Motor neuron (in vitro differentiated cells): ENCODE data around the gene MAN1C1. TPM values are rescaled to one million over a fixed set of nuclear protein-coding genes. Genes with fewer than 3 reads are reported as not detected.
A peak's percentile ranks its signal among the peaks of the same experiment; 100 is the strongest.
"Not testable (repeated sequence)": the region's sequence is repeated elsewhere in the genome, so short reads cannot be mapped to it uniquely, and the experiment has no call there.

Source experiments
- ATAC-seq, 8 experiments: fragments of 200-7000 bp; cut with Tn5 transposase; replicated peaks in 6 of 8; 2 replicates each; pipeline ENCODE4 v1.8.0; 2021; ENCODE audit warnings: mild to moderate bottlenecking in 8 of 8, moderate library complexity in 8 of 8
- H3K27ac ChIP-seq, 2 donors: fragments of 250-450 bp; sonication (Bioruptor Pico); 2 replicates each; pipeline ENCODE4 v1.9.0; 2021; ENCODE audit warnings: antibody characterized with exemption in 2 of 2, mild to moderate bottlenecking in 2 of 2, moderate library complexity in 1 of 2
- H3K4me1 ChIP-seq, 2 donors: fragments of 250-450 bp; sonication (Bioruptor Pico); replicated peaks in 1 of 2; 2 replicates each; pipeline ENCODE4 v1.6.1; 2021; ENCODE audit warnings: antibody characterized with exemption in 2 of 2, mild to moderate bottlenecking in 2 of 2, moderate library complexity in 1 of 2
- H3K4me3 ChIP-seq, 5 donors: fragments of 250-450 bp; sonication (Bioruptor Pico); 2 replicates each; pipeline ENCODE4 v1.9.0; 2021; ENCODE audit warnings: antibody characterized with exemption in 5 of 5, mild to moderate bottlenecking in 5 of 5, moderate library complexity in 4 of 5
- WGBS, 10 experiments: fragments of 450-650 bp; shearing (Covaris generic); methylation state at CpG; one replicate each; pipeline ENCODE4 v1.0.0; 2022; 5-methylcytosine and 5-hydroxymethylcytosine counted together
- in situ Hi-C, 9 experiments: fragments of 400-800 bp; cut with MboI; loops; one replicate each; pipeline ENCODE4 v1.15.0; 2021; ENCODE audit warnings: low sequenced_read_pairs in 9 of 9, low pct_unique_long_range_greater_than_20kb in 2 of 9; ENCODE audit not compliant: unreplicated experiment in 9 of 9
- total RNA-seq, 8 experiments: library from RNA; unstranded; fragments of 300-600 nt; gene quantifications; 2 replicates each; pipeline versions ENCODE4 v1.2.3 to v1.2.4, GENCODE V29; 2022

The MAN1C1 gene
- total RNA-seq, 8 experiments from 2014 or later: 1.2 to 67.4 (median 5.7) TPM

DNA sequence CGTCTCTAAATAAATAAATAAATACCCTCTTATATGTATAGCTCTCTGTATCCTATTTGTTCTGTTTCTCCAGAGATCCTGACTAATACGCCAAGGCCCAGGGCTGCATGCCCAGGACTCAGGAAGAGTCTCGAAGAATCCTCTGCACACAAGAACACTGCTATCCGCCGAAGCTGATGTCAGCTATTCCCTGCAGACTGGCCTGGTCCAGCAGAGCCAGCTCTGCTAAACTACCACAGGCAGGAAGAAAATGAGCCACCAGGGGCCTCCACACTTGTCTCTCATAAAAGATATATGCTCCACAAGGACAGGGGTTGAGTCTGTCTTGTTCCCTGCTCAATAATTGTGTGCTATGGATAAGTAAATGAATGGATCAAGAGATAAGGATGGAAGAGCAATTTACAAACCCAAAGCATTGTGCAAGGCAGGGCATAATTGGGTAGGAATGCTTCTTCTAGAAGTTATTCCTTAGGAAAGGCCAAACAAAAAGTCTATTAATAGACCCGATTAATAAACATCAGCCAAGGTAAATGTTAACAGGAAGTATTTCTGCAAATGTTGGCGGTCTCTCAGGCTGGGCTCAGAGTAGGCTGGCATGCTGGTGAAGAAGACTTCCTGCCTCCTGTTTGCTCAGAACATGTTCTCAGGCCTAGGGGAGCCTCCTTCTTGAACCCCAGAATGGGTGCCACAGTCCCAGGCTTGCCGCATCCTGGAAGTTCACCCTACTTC, 26.3 kb upstream of the MAN1C1 start:
- 14 to 100% (median 73%) methylated on average over 1 to 7 of the region's 8 CpGs for WGBS, 10 experiments
- Histone ChIP-seq H3K27ac (peak overlapping the region; percentile 46 to 61), H3K4me3 (no peak overlapping the region), H3K4me1 (peaks cover 3 to 18% of the 10 kb centered on the region in 2 donors)
- in situ Hi-C loops: no loop called here
- ATAC-seq: peak in 5 of 8 experiments; percentile 97 to 99 (median 98)

DNA sequence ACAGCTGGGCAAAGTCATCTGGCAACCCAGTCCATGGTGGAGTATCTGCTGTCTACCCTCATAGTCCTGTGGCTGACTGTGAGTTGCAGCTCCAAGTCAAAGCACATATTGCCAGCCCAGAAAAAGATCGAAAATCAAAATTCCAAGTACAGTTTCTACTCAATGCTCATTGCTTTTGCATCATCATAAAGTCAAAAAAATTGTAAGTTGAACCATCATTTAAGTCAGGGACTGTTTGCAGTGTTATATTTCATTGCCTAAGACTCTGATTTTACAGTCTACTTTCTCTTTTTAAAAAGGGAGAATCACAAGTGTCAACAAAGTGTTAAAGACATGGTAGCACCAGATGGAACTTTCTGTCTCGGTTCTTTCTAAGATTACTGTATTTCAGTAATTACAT, 22.7 kb upstream of the MAN1C1 start:
- in situ Hi-C loops: no loop called here
- WGBS, 10 experiments: 0 to 88% (median 67%) methylated on average over 1 to 2 of the region's 2 CpGs; no CpG with 5 or more reads in 2 of the 10 experiments

DNA sequence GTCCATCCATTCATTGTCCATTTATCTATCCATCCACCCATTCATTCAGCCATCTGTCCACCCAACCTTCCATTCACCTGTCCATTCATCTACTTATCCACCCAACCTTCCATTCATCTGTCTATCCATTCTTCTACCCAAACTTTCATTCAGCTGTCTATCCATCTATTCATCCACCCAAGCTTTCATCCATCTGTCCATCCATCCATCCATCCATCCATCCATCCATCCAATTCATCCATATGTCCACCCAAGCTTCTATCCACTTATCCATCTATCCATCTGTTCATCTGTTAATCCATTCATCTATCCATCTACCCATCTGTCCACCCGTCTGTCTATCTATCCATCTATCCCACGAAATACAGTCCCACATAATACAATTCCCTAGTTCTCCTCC, 21.6 kb upstream of the MAN1C1 start:
- 19 to 88% (median 71%) methylated on average over 1 to 2 of the region's 2 CpGs for WGBS, 10 experiments

More for the DNA sequence above, 22.7 kb upstream of the MAN1C1 start:
- H3K4me3 ChIP-seq: no peak overlapping the region
- peaks cover 3 to 16% of the 10 kb centered on the region in 2 donors for H3K4me1 ChIP-seq
- no peak for ATAC-seq
- H3K27ac ChIP-seq: no peak overlapping the region

DNA sequence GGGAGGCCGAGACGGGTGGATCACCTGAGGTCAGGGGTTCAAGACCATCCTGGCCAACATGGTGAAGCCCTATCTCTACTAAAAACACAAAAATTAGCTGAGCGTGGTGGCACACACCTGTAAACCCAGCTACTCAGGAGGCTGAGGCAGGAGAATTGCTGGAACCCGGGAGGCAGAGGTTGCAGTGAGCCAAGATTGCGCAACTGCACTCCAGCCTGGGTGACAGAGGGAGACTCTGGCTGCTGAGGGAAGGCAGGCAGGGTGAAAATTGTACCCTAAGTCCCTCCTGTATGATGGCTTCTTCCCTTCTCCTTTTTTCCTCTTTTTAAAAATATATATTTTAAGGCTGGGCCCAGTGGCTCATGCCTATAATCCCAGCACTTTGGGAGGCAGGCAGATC, 19.9 kb upstream of the MAN1C1 start:
- H3K4me1 ChIP-seq, H3K27ac ChIP-seq, ATAC-seq, H3K4me3 ChIP-seq, in situ Hi-C loops: not testable (repeated sequence)
- 28 to 100% (median 78%) methylated on average over 1 to 5 of the region's 5 CpGs; no CpG with 5 or more reads in 5 of the 10 experiments for WGBS, 10 experiments

More for the DNA sequence above, 21.6 kb upstream of the MAN1C1 start:
- ATAC-seq: no peak
- Histone ChIP-seq H3K27ac (no peak overlapping the region), H3K4me1 (peaks cover under 1 to 10% of the 10 kb centered on the region in 2 donors), H3K4me3 (no peak overlapping the region)
- in situ Hi-C loops: no loop called here

DNA sequence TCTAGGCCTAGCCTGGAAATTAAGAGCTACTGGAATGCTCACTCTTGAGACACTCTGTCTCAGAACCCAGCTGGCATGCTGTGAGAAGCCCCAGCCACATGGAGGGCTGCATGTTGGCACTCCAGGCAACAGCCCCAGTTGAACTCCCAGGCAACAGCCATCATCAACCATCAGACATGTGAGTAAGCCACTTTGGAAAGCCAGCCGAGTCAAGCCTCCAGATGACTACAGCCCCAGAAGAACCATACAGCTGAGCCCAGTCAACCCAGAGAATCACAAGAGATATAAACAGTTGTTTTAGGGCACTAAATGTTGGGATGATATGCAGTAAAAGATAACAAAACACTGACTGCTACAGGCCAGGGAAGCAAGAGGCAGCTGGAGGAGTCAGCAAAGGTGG, 17.7 kb upstream of the MAN1C1 start:
- Histone ChIP-seq H3K27ac (no peak overlapping the region), H3K4me1 (no peaks in the 10 kb centered on the region), H3K4me3 (no peak overlapping the region)
- no peak for ATAC-seq
- in situ Hi-C loops: no loop called here
- 44 to 88% (median 73%) methylated on average over 1 of the region's 1 CpG; no CpG with 5 or more reads in 6 of the 10 experiments for WGBS, 10 experiments

DNA sequence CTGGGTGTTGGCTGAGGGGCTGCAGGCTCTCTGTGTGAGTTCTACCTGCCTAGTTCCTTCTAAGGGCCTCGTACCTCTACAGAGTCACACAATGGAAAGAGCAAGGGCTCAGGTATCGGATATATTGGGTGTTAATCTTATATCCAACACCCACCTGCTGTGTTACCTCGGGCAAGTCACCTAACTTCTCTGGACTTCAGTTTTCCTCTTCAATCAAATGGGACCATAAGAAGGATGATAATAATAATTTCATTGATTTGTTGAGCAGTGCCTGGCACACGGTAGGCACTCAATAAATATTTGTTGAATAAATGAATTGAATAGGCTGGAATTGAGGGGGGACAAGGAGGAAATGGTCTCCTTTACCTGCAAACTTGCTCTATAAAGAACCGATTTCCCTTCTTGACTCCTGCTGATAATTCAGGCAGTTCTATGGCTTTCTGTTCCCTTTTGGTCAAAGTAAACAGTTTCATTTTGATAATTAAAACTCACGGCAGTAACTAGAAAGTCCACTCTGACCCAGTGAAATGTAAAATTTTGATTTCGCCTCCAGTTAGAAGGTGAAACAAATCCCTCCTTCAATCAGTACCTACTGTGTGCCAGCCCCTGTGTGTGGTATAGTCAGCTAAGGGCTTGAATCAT, 16.5 kb upstream of the MAN1C1 start:
- ATAC-seq: no peak
- WGBS, 10 experiments: 33 to 100% (median 76%) methylated on average over 1 to 7 of the region's 7 CpGs
- Histone ChIP-seq H3K27ac (no peak overlapping the region), H3K4me1 (no peaks in the 10 kb centered on the region), H3K4me3 (no peak overlapping the region)
- in situ Hi-C loops: loop anchor here in 6 of 9 experiments (25.0 kb wide), 2 partner anchors 187 to 212 kb away; partner anchors contain the start of genes MTFR1L (in 2 of the 6) and SELENON (in 2 of the 6)

DNA sequence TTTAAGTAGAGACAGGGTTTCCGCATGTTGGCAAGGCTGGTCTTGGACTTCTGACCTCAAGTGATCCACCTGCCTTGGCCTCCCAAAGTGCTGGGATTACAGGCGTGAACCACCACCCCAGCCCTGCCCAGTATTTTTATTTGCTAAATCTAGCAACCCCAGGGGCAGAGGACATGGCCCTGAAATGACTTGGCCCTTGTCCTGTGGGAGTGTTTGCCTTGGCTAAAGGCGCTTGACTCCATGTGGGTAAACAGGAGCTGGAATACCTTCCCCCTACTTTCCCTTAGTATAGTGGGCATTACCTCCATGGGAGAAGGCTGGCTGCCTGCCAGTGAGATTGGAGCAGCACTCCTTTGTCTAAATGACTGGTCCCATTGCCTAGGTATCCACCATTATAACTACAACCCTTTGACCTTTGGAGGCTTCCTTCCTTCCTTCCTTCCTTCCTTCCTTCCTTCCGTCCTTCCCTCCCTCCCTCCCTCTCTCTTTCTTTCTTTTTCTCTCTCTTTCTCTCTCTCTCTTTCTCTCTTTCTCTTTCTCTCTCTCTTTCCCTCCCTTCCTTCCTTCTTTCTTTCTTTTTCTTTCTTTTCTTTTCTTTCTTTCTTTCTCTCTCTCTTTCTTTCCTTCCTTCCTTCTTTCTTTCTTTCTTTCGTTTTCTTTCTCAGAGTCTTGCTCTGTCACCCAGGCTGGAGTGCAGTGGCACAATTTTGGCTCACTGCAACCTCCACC, 15.5 kb upstream of the MAN1C1 start:
- not testable (repeated sequence) for ATAC-seq, H3K4me1 ChIP-seq, H3K4me3 ChIP-seq, H3K27ac ChIP-seq
- in situ Hi-C loops: loop anchor here in 6 of 9 experiments (25.0 kb wide), 2 partner anchors 186 to 211 kb away; partner anchors contain the start of genes MTFR1L (in 2 of the 6) and SELENON (in 2 of the 6)
- 31 to 96% (median 79%) methylated on average over 1 to 4 of the region's 5 CpGs for WGBS, 10 experiments

DNA sequence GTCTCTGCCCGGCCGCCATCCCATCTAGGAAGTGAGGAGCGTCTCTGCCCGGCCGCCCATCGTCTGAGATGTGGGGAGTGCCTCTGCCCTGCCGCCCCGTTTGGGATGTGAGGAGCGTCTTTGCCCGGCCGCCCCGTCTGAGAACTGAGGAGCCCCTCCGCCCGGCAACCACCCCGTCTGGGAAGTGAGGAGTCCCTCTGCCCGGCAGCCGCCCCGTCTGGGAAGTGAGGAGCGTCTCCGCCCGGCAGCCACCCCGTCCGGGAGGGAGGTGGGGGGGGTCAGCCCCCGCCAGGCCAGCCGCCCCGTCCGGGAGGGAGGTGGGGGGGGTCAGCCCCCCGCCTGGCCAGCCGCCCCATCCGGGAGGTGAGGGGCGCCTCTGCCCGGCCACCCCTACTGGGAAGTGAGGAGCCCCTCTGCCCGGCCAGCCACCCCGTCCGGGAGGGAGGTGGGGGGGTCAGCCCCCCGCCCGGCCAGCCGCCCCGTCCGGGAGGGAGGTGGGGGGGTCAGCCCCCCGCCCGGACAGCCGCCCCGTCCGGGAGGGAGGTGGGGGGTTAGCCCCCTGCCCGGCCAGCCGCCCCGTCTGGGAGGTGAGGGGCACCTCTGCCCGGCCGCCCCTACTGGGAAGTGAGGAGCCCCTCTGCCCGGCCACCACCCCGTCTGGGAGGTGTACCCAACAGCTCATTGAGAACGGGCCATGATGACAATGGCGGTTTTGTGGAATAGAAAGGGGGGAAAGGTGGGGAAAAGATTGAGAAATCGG, 12.6 kb upstream of the MAN1C1 start:
- in situ Hi-C loops: loop anchor here in 6 of 9 experiments (25.0 kb wide), 2 partner anchors 183 to 208 kb away; partner anchors contain the start of genes MTFR1L (in 2 of the 6) and SELENON (in 2 of the 6)
- H3K4me3 ChIP-seq, ATAC-seq, H3K4me1 ChIP-seq, H3K27ac ChIP-seq: not testable (repeated sequence)
- no CpG with 5 or more reads among the region's 55 CpGs for WGBS, 10 experiments

DNA sequence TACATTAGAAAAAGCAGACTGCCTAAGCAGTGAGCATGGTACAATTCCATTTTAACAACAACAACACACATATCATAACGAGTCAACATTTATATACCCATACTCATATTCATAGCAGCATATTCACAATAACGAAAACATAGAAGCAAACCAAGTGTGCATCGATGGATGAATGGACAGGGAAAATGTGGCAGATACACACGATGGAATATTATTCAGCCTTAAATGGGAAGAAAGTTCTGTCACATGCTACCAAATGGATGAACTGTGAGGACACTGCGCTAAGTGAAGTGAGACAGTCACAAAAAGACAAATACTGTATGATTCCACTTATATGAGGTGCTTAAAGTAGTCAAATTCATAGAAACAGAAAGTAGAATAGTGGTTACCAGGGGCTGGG, 9.5 kb upstream of the MAN1C1 start:
- no peak for ATAC-seq
- in situ Hi-C loops: loop anchor here in 6 of 9 experiments (25.0 kb wide), 2 partner anchors 180 to 205 kb away; partner anchors contain the start of genes MTFR1L (in 2 of the 6) and SELENON (in 2 of the 6)

DNA sequence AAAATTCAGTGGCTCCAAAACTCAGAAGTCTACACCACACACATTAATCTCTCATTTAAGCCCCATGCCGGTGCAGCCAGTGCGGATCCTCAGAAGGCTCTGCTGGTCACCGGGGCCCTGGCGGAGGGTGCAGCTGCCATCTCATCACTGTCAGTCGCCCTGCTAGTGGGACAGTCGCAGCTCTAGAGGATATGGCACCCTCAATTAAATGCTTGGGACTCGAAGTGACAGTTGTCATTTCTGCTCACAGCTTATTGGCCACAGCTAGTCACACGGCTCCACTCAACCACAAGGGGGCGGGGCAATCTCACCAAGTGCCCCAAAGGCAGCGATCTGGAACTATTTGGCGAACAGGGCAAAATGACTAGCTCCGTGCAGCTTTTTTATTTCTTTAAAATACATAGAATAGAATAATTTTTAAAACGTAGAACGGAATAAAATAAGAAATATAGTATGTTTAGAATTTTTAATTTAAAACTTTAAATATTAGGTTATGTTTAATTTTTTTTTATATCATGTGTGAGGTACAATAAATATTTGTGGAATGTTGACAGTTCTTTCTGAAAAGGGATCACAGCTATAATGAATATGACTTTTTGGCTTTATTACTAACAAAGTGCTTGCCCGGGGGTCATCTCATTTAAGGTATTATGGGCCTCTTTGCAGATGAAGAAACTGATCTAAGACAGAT, 8.0 kb upstream of the MAN1C1 start:
- Histone ChIP-seq H3K27ac (no peak overlapping the region), H3K4me1 (peaks cover 0 to 4% of the 10 kb centered on the region in 2 donors), H3K4me3 (peak overlapping the region; percentile 11 to 25 (median 16))
- ATAC-seq: peak; percentile 90 to 98 (median 96)
- 1 to 31% (median 12%) methylated on average over 6 to 15 of the region's 15 CpGs; no CpG with 5 or more reads in 1 of the 10 experiments for WGBS, 10 experiments
- in situ Hi-C loops: loop anchor here in 6 of 9 experiments (25.0 kb wide), 2 partner anchors 179 to 204 kb away; partner anchors contain the start of genes MTFR1L (in 2 of the 6) and SELENON (in 2 of the 6)

More for the DNA sequence above, 9.5 kb upstream of the MAN1C1 start:
- Histone ChIP-seq H3K4me3 (no peak overlapping the region), H3K27ac (no peak overlapping the region), H3K4me1 (peaks cover 0 to 4% of the 10 kb centered on the region in 2 donors)
- WGBS, 10 experiments: 49 to 94% (median 76%) methylated on average over 2 to 5 of the region's 5 CpGs

DNA sequence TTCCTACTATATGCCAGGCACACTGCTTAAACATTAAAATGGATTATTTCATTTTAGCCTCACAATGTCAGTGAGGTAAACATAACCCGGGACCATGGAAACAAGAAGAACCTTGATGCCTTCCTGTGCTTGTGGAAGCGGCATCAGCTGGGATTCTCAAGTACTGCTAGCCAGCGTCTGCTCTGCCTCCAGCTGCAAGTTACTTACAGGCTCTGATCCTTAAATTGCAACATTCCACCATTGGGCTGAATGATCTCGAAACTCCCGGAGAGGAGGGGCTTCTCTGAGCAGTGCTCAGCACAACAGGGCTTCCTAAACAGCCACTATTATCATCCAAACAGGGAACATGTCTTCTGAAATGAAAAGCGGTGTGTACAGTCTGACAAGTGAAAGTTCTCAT, 6.7 kb upstream of the MAN1C1 start:
- no peak overlapping the region for H3K4me3 ChIP-seq
- no peak overlapping the region for H3K27ac ChIP-seq
- in situ Hi-C loops: loop anchor here in 8 of 9 experiments (10.0 to 25.0 kb wide), 3 partner anchors 177 to 202 kb away; partner anchors contain the start of genes MTFR1L (in 2 of the 8) and SELENON (in 2 of the 8)
- H3K4me1 ChIP-seq: peaks cover 0 to 4% of the 10 kb centered on the region in 2 donors
- 27 to 83% (median 41%) methylated on average over 2 to 6 of the region's 6 CpGs; no CpG with 5 or more reads in 1 of the 10 experiments for WGBS, 10 experiments
- peak in 3 of 8 experiments; percentile 15 to 45 (median 34) for ATAC-seq
